ENCODE results near the gene ZNF630. TPM values are rescaled to one million over a fixed set of nuclear protein-coding genes. Genes with fewer than 3 reads are reported as not detected.

ZNF630 gene
- total and polyA plus RNA-seq, 12 donors: 0.96 to 3.5 (median 2.5) TPM

Other genes with a start within 250 kb of the ZNF630 start
- 10 to 100 TPM in 1 of 10 donors, 1 to 10 TPM in 9; 4.1 to 10.1 (median 7.3) TPM for gene ZNF81, start 234.7 kb downstream of the ZNF630 start, total RNA-seq
- gene ZNF81, start 234.7 kb downstream of the ZNF630 start, polyA plus RNA-seq: 1 to 10 TPM; 1.8 to 2.3 TPM
- gene ZNF182, start 67.7 kb downstream of the ZNF630 start, total RNA-seq: 1 to 10 TPM; 2.3 to 4.0 (median 3.1) TPM
- 1 to 10 TPM; 1.6 to 4.3 TPM for gene ZNF182, start 67.7 kb downstream of the ZNF630 start, polyA plus RNA-seq
- gene SPACA5, start 64.7 kb downstream of the ZNF630 start, total RNA-seq: not detected
- gene SPACA5, start 64.7 kb downstream of the ZNF630 start, polyA plus RNA-seq: not detected
- not detected for gene SPACA5B, start 59.0 kb upstream of the ZNF630 start, total RNA-seq
- gene SPACA5B, start 59.0 kb upstream of the ZNF630 start, polyA plus RNA-seq: not detected
- gene SSX5, start 125.2 kb upstream of the ZNF630 start, total RNA-seq: not detected
- not detected for gene SSX5, start 125.2 kb upstream of the ZNF630 start, polyA plus RNA-seq
- not detected for gene SSX1, start 183.8 kb upstream of the ZNF630 start, total RNA-seq
- not detected for gene SSX1, start 183.8 kb upstream of the ZNF630 start, polyA plus RNA-seq